Measurements from ENCODE around the gene ABCC6.
"Not testable (repeated sequence)": the region's sequence is repeated elsewhere in the genome, so short reads cannot be mapped to it uniquely, and the experiment has no call there.

The ABCC6 gene

DNA sequence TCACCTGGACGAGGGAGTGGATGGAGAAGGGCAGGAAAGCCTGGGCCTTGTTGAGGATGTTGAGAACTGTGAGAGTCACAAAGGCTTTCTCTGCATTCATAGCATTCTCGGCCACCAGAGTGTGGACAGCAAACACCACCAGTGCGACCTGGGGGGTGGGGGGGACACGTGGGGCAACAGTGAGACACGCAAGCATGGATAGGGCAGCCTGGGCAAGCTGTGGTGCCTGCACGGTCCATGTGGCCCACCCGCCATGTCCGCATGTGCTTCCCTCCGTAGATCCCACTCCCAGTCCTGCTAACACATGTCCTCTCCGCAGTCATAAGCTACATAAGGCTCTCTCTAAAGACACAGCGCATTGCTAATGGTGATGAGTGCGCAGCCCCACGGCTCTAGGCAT, 34.5 kb downstream of the ABCC6 start:
- DNase-seq: no peak

DNA sequence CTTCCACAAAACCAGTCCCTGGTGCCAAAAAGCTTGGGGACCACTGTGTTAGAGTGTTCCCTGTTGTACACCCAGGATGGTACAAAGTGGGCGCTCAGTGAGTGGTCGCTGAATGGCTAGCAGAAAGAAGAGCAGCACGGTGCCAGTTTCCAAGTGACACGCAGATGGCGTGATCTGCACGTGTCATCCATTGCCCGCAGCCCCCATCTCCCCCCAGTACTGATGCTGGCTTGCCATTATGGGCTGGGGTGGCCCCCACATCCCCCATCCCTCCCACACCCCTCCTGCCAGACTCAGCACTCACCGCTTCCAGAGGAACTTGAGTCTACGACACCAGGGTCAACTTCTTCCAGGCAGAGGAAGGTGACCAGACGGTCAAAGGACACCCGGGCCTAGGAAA, 36.5 kb downstream of the ABCC6 start:
- DNase-seq: no peak

DNA sequence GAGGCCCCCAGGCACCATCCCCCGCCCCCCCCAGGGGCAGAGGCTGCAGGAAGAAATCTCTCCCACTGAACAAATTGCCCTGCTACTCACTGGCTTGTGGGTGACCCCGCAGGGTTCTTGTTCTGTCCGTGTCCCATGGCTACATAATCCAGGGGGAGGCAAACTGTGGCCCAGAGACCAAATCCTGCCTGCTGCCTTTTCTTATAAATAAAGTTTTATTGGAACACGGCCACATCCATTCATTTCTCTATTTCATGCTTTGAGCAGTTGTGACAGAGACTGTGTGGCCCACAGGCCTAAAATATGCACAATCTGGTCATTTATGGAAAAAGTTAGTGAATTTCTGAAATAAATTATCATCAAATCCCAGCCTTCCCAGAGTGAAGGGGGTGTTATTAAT, 38.2 kb downstream of the ABCC6 start:
- no peak for DNase-seq

DNA sequence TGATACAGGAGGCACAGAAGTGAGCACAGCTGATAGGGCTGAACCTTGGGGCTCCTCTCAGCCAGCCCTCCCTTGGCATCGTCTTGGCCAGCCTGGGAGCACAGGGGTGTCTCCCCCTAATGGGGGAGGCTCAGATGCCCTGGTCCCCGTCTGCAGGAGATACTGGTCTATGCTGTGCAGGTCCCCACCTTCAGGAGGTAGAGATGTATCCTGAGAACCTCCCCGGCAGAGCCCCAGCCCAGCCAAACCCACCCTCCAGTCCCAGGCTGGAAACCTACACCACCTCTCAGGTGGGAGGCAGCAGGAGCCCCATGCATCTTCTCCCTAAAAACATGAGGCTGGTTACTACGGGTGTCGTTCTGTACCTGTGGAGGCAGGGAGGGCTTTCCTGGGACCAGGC, 38.7 kb downstream of the ABCC6 start:
- no peak for DNase-seq

DNA sequence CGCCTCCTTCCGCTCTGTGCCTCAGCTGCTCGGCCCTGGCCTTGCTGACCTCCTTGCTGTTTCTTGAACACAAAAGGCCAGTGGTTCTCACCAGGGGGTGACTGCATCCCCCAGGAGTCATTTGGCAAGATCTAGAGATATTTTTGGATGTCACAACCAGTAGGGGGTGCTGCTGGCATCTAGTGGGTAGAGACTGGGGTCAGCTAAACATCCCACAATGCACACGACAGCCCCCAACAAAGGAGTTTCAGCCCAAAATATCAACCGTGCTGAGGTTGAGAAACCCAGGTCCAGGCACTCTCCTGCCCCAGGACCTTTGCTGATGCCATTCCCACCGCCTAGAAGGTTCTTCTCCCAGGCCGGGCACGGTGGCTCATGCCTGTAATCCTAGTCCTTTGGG, 39.7 kb downstream of the ABCC6 start:
- DNase-seq: no peak

DNA sequence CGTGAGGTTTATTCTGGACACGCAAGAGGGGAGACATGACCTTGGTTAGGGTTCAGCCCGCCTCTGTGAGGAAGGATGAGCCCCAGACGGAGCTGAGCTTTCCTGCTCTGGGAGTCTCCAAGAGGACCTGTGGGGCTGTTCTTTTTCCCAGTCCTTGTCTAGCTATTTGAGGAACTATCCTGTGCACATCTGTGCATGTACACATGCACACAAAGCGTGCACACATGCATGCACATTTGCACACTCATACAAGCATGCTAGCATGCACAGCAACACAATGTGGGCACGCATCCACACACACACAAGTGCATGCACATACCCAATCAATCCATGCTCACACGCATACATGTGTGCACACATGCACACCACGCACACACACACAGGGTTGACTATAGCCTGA, 40.4 kb downstream of the ABCC6 start:
- no peak for DNase-seq

DNA sequence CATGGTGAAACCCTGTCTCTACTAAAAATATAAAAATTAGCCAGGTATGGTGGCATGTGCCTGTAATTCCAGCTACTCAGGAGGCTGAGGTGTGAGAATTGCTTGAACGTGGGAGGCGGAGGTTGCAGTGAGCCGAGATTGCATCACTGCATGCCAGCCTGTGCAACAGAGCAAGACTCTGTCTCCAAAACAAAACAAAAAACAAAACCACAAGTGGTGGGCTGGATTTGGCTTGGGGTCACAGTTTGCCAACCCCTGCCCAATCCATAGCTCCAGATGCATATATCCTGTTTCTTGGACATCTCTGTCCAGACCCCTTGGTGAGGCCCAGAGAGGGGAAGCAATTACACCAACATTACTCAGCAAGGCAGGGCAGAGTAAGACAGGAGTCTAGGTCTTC, 41.5 kb downstream of the ABCC6 start:
- DNase-seq: not testable (repeated sequence)

DNA sequence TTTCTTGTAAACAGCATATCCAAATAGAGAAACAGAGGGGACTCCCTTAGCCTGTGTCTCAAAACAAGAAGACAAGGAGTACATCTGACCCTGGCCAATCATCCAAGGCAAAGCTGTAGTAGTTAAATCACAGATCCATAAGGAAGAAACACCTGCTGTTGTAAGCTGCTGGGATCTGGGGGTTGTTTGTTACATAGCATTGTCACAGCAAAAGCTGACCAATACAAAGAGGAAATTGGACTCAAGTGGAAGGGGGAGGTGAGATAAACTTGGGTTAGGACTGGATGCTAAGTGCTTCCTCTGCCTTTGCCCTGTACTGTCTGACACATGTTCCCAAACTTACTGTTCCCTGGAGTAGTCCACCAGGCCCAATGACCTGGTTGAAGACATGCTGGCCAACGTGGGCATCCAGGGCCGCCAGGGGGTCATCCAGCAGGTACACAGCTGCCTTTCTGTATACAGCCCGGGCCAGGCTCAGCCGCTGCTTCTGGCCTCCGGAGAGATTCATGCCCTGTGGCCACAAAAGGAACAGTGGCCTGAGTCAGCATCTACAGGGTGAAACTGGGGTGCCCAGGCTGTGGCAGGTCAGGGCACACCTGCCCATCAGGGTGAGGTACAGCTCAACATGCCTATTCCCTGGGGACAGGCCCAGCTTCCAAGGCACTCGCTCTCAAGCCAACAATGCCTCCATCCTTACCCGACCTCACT, 44.7 kb downstream of the ABCC6 start:
- no peak for DNase-seq

DNA sequence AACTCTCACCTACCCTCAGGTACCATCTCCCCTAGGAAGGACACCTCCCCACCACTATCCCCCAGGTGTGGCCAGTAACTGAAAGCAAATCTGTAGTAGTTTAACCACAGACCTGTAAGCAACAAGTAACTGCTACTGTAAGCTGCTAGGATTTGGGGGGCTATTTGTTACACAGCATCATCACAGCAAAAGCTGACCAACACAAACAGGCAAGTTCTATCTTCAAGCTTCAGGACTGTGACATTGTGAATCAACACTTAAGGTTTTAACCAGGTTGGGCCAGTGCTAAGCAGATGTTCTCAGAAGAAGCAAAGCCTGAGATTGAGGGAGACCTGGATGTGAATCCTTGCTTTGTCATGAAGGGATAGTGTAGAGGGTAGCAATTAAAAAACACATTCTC, 47.0 kb downstream of the ABCC6 start:
- DNase-seq: no peak

DNA sequence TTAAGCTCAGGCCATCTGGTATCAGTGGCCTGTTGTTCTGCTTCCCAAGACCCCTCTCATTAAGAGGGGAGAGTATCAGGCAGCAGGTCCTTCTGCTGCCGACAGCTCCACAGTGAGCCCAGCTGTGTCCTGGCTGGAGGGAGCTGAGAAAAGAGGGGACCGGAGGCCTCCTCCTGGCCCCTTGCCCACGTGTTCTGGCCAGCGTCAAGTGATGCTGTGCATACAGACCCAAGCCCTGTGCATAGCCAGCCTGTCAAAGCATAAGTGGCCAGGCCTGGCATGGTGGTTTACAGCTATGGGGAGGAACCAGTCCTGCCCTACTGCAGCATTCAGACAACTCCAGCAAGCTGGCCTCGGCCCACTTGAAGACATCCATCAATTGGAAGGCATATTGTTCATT, 48.0 kb downstream of the ABCC6 start:
- DNase-seq: no peak

DNA sequence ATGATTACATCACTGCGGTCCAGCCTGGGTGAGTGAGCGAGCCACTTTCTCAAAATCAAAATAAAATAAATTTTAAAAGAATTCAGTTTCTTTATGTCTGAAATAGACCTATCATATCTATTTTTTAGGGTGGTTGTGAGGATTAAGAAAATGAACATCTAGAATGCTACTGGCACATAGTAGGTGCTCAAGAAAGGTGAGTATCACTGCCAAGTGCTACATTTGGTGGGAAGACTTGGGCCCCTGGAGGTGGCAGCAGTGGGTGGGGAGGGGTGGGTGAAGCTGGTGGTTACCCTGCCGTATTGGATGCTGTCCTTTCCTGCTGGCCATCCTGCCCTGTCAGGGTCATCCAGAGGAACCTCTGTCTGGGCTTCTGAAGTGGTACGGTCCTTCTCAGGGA, 50.3 kb downstream of the ABCC6 start:
- DNase-seq: no peak

DNA sequence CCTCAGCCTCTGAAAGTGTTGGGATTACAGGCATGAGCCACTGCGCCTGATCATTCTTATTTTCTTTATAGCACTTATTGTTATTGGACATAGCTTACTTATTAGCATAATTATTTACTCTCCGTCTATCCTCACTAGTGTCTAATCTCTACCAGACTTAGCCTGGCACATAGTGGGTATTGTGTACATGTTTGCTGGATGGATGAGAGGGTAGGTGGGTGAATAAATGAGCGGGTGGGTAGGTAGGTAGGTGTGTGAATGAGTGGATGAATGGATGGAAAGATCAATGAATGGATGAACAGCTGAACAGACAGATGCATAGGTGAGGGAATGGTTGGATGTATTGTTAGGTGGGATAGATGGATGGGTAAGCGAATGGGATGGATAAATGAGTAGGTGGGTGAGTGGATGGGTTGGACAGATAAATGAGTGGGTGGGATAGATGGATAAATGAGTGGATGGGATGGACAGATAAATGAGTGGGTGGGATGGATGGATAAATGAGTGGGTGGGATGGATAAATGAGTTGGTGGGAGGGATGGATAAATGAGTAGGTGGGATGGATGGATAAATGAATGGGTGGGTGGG, 51.9 kb downstream of the ABCC6 start:
- no peak for DNase-seq

DNA sequence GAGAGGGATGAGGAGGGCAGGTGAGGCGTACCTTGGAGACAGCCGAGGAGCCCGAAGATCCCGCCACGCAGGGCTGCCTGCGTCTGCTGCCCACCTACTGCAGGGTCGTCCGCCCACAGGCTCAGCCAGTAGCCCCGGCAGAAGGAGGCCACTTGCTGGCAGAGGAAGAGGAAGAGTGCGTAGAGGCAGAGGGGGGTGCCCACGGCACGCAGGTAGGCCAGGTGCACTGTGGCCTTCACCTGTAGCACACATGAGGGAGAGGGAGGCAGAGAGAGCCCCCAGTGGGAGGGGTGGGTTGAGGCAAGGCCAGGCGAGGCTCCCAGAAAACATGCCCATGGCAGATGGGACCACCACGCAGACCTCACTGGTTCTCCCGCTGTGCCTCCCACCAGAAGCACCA, 53.7 kb downstream of the ABCC6 start:
- no peak for DNase-seq

DNA sequence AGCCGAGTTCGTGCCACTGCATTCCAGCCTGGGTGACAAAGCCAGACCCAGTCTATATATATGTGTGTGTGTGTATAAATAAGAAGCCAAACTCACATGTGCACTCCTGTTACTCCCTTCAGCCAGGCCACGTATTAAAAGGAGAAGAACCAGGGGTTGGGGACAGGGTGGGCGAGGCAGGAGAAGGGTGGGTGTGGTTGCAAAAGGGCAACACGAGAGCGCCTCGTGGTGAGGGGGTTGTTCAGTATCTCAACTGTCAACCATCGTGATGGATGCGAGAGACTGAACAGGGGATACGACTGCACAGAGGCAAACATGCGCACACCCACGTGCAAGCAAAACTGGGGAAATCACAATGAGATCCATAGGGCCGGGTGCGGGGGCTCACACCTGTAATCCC, 54.9 kb downstream of the ABCC6 start:
- no peak for DNase-seq

DNA sequence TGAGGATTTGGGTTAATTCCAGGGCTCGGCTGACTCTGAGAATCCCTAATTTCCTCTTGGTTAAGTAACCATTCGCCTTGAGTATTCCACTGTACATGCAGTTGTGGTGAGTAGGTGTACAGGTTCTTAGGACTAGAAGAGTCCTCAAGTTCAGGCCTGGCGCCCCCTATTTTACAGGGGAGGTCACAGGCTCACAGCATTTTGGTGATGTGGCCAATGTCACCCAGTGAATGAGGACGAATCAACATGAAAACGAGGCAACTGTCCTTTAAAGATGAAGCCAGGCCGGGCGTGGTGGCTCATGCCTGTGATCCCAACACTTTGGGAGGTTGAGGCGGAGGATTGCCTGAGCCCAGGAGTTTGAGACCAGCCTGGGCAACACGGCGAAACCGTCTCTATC, 55.4 kb downstream of the ABCC6 start:
- no peak for DNase-seq

DNA sequence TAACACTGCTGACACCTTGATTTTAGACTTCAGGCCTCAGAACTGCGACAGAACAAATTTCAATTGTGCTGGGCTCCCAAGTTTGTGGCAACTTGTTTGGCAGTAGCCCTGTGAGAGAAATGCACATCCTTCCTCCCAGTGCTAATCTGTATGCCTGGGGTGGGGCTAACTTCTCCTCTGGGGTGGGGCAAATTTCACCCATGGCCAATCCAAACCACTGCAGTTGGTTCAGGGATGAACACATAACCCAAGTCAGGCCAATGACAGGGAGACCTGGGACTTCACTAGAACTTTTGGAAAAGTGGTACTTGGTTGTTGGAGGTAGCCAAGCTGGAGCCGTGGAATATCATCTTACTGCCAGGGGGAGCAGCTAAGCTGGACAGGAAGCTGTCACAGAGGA, 56.3 kb downstream of the ABCC6 start:
- no peak for DNase-seq

DNA sequence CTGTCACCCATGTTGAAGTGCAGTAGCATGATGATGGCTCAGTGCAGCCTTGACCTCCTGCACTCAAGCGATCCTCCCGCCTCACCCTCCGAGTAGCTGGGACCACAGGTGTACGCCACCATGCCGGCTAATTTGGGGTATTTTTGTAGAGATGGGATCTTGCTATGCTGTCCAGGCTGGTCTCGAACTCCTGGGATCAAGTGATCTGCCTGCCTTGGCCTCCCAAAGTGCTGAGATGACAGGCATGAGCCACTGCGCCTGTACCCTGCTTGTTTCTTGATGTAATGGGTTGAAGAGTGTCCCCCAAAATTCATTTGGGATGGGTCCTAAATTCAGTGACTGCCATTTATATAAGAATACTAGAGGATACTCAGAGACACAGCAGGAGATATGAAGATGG, 57.2 kb downstream of the ABCC6 start:
- no peak for DNase-seq

DNA sequence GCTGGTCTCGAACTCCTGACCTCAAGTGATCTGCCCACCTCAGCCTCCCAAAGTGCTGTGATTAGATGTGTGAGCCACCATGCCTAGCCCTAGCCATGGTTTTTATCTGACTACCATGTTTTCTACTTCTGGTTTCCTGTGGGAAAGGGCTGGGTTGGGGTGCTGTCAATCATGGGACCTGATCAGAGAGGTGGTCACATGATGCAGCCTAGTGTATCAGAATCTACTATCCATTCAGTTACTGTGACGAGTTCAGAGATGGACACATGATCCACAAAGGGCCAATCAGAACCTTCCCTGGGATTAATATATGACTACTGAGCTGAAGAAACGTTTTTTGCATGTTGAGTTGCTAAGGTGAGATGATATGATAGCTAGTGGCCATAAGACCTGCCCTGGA, 59.1 kb downstream of the ABCC6 start:
- DNase-seq: no peak

DNA sequence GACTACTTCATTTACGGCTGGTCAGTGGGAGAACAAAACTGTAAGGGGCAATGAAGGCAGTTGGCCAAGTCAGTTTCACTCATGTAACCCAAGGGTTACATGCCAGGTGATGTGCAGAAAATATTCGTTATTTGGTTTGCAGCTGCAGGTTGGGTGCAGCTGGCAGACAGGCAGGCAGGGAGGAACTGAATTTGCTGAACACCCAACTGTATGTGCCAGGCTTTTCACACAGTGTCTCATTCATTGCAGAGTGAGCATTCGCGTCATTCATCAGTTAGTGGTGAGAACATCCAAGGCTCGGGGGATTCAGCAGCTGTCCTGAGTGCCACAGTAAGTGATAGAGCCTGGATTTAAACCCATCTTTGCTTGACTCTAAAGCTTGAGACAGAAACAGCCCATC, 59.7 kb downstream of the ABCC6 start:
- peak; percentile 42 to 57 for DNase-seq

DNA sequence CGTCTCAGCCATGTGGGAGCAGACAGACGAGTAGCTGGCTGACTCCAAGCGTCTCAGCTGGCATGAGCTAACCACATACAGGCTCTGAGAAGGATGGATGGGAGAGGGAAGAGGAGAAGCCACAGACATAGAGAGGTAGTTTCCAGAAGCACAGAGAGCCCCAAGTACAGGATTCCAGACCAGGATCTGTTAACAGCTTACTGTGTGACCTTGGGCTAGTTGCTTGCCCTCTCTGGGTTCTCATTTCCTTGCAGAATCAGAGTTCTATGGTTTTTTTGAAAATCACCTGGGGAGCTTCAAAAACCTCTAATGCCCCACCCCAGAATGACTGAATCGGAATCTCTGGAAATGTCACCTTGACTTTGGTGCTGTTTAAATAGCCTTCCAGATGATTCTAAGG, 60.2 kb downstream of the ABCC6 start:
- DNase-seq: no peak

DNA sequence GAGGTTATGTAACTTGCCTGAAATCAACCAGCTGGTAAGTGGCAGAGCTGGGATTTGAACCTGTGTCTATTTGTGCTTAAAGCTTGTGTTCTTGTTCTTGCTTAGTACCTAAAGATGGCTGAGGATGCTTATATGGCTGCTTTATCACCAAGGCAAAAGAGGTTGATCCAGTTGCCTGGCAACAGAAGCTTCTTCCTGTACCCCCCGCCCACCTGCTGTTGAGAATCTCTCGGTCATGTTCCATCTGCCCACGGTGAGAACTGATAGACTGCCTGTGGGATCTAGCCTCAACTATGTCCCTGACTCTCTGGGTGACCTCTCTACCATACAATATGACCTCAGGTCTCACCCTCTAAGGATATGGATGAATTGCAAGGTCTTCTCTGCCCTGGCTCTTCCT, 60.7 kb downstream of the ABCC6 start:
- no peak for DNase-seq

DNA sequence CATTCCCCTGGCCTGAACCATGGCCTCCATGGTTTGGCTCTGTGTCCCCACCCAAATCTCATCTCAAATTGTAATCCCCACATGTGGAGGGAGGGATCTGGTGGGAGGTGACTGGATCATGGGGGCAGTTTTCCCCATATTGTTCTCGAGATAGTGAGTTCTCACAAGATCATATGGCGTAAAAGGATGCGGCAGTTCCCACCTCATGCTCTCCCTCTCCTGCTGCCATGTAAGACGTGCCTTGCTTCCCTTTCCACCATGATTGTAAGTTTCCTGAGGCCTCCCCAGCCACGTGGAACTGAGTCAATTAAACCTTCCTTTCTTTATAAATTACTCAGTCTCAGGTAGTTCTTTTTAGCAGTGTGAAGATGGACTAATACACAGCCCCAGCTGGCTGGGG, 61.5 kb downstream of the ABCC6 start:
- not testable (repeated sequence) for DNase-seq

DNA sequence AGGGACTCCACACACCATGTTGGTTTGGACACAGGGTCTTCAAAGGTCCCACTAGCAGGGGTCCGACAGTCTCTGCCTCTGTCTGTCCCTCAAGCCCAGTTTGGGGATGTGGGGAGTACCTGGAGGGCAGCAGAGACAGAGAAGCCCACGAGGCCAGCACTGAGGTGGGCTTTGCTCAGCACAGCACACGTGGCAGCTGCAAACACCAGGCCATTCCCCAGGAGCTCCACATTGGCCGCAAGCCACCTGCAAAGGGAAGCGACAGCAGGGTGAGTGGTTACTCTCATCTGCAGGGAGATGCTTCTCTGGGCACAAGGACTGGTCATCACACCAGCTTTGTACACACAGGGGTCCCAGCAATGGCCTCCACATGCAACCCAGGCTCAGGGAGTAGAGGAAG, 62.0 kb downstream of the ABCC6 start:
- no peak for DNase-seq

DNA sequence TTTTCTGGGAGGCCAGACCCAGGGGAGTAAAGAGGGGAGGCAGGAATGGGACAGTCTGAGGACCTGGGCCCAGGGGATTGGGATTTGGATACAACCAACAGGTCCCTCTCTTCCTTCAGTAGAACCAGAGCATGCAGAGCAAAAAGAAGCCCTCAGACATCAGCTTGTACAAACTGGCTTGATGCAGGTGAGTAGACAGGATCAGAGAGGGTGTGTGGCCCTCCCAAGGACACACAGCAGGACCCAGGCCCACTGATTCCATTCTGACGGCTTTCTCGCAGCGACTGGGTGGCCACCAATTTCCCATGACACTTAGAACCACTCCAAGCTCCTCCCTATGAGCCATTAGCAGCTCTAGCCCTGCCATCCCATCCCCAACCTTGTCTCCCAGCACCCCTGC, 63.6 kb downstream of the ABCC6 start:
- DNase-seq: no peak

DNA sequence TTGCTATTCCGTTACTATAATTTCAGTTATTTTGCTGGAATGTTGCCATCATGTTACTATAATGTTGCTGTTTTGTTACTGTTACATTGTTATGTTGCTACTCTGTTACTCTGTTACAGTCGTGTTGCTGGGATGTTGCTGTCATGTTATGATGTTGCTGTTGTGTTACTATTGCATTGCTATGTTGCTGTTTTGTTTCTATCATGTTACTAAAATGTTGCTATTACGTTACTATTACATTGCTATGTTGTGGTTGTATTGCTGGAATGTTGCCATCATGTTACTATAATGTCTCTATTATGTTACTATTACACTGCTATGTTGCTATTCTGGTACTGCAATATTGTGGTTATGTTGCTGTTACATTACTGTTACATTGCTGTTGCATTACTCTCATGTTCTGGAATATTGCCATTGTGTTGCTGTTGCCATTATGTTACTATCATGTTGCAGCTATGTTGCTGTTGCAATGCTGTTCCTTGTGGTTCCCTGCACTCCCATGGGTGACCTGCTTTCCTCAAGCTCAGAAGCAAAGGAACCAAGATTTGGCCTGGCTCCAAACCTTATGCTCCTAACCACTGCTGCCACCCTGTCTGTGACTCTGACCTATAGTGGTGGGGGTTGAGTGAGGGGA, 64.4 kb downstream of the ABCC6 start:
- no peak for DNase-seq

Measured in SHP77 (cell line).